A375 (cell line): ENCODE measurements around the gene CFAP97. TPM values are rescaled to one million over a fixed set of nuclear protein-coding genes. Genes with fewer than 3 reads are reported as not detected.

Source experiments
- total RNA-seq: library from RNA; depleted of rRNA; stranded (reverse); fragments of >200 nt; shearing (Covaris generic); gene quantifications from 2 replicates; pipeline ENCODE4 v1.2.3, GENCODE V29; 2014; rRNA removed

Gene CFAP97
- total RNA-seq, result 28.8 and 32.9 TPM in 2 replicates

DNA sequence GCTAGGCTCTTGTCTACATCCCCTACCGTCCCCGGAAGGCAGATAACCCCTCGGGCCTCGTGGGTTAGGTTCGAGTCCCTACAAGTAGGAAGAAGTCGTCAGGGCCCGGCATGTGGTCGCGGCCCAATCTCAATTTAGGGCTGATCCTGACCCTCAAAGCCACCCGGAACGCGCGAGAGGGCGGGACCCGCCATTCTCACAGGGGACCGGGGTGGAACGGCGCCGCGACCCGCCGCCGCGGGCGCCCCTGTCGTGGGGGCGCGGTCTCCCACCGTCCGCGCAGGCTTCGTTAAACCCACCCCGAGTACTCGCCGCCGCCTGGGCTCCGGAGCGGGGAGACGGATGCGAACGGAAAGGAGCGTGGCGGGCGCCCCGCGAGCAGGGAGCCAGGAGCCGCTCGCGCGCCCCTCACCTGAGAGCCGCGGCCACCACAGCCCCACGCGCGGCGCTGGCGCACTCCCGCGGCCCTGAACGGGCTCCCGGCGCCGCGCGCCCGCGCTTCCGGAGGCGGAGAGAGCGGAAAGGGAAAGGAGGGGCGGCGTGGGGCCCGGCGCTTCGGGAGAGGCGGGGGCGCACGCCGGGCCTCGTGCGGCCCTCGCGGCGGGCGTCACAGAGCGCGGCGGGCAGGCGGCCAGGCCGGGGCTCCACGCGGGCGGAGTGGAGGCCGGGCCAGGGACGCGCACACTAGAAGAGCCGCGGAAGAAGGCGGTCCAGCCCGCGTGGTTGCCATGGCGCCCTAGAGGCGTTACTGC, at the start of gene CFAP97:
CFAP97 (minus strand) TSS at position 515 of the 752 bp plus-strand sequence. CDS start 12,804 bp downstream, outside the sequence.

GRCh38 chr4:185209031-185209851, 5.4 kb upstream of the CFAP97 start, which contains the start of gene SNX25:
TSS of gene SNX25 (plus strand) at chr4:185209598. CDS start at chr4:185209827, 229 bp downstream.

GRCh38 chr4:185142912-185143600, 60.7 kb downstream of the CFAP97 start, which contains the start of gene SLC25A4:
TSS of gene SLC25A4 (plus strand) at chr4:185143266. CDS start at chr4:185143373, 107 bp downstream.

Other genes starting within 250 kb of the CFAP97 start
- gene HELT, start 185.5 kb downstream of the CFAP97 start, total RNA-seq, result not detected in 2 replicates
- 31.7 and 37.1 TPM in 2 replicates for gene SLC25A4, start 60.7 kb downstream of the CFAP97 start, total RNA-seq
- 21.3 and 28.5 TPM in 2 replicates for gene SNX25, start 5.6 kb upstream of the CFAP97 start, total RNA-seq
- gene LRP2BP, start 191.9 kb upstream of the CFAP97 start, total RNA-seq, result 0.15 and 0.24 TPM in 2 replicates
- 14.4 and 23.7 TPM in 2 replicates for gene ANKRD37, start 192.8 kb upstream of the CFAP97 start, total RNA-seq
- gene UFSP2, start 222.0 kb upstream of the CFAP97 start, total RNA-seq, result 28.1 and 31.2 TPM in 2 replicates